HG02610 (cell line): ENCODE data around the gene H1-8.

Source experiments
- ATAC-seq: cut with Tn5 transposase; IDR thresholded peaks from one replicate; pipeline ENCODE4 v1.9.1; 2021; ENCODE audit warnings: mild to moderate bottlenecking, moderate library complexity; ENCODE audit not compliant: unreplicated experiment

H1-8 gene

GRCh38 chr3:129569856-129570255 lies 26.9 kb downstream of the H1-8 start:
- ATAC-seq: no peak

GRCh38 chr3:129571605-129572547 lies 28.9 kb downstream of the H1-8 start:
- ATAC-seq: no peak

- no peak for ATAC-seq
These were observed 29.6 kb downstream of the H1-8 start for GRCh38 chr3:129572603-129573002.

GRCh38 chr3:129573493-129573892 lies 30.5 kb downstream of the H1-8 start:
- no peak for ATAC-seq

- ATAC-seq: no peak
These were observed 31.2 kb downstream of the H1-8 start for GRCh38 chr3:129574206-129574605.

- ATAC-seq: no peak
These were observed 32.4 kb downstream of the H1-8 start for GRCh38 chr3:129575233-129575996.

- ATAC-seq: no peak
These were observed 33.0 kb downstream of the H1-8 start for GRCh38 chr3:129575997-129576384.

- peak; percentile 42 for ATAC-seq
These were observed 33.8 kb downstream of the H1-8 start for GRCh38 chr3:129576514-129577352.

- no peak for ATAC-seq
These were observed 34.4 kb downstream of the H1-8 start for GRCh38 chr3:129577366-129577765.

- ATAC-seq: peak; percentile 54
These were observed 35.2 kb downstream of the H1-8 start for GRCh38 chr3:129577925-129578786.

GRCh38 chr3:129579991-129580390 lies 37.0 kb downstream of the H1-8 start:
- no peak for ATAC-seq

GRCh38 chr3:129581623-129582022 lies 38.6 kb downstream of the H1-8 start:
- ATAC-seq: no peak

GRCh38 chr3:129582799-129583198 lies 39.8 kb downstream of the H1-8 start:
- ATAC-seq: no peak

- no peak for ATAC-seq
These were observed 40.3 kb downstream of the H1-8 start for GRCh38 chr3:129583289-129583688.

- no peak for ATAC-seq
These were observed 41.7 kb downstream of the H1-8 start for GRCh38 chr3:129584631-129585030.

GRCh38 chr3:129585949-129586657 lies 43.1 kb downstream of the H1-8 start:
- ATAC-seq: no peak

- ATAC-seq: no peak
These were observed 43.9 kb downstream of the H1-8 start for GRCh38 chr3:129586746-129587430.

GRCh38 chr3:129587566-129588210 lies 44.7 kb downstream of the H1-8 start:
- no peak for ATAC-seq
